Endodermal cell (in vitro differentiated cells): Measurements from ENCODE around the gene KIT. TPM values are rescaled to one million over a fixed set of nuclear protein-coding genes. Genes with fewer than 3 reads are reported as not detected.

ENCODE experiments used
- DNase-seq: peaks from one replicate; pipeline ENCODE4 v3.0.0-alpha.2; 2017
- H3K27ac ChIP-seq: 2 replicates; pipeline ENCODE4 v1.5.1; 2013; ENCODE audit warnings: mild to moderate bottlenecking, low read depth, low read length, moderate library complexity
- H3K27me3 ChIP-seq: 2 replicates; pipeline ENCODE4 v1.6.1; 2013; ENCODE audit warnings: mild to moderate bottlenecking, low read length, moderate library complexity; ENCODE audit not compliant: insufficient read depth, control insufficient read depth, poor library complexity, severe bottlenecking
- H3K36me3 ChIP-seq: 2 replicates; pipeline ENCODE4 v1.7.0; 2013; ENCODE audit warnings: mild to moderate bottlenecking, low read length, moderate library complexity; ENCODE audit not compliant: control insufficient read depth, insufficient read depth
- H3K4me1 ChIP-seq: one replicate; pipeline ENCODE4 v1.7.0; 2013; ENCODE audit warnings: low read length; ENCODE audit not compliant: control insufficient read depth, insufficient read depth
- H3K4me3 ChIP-seq: 2 replicates; pipeline ENCODE4 v1.5.1; 2013; ENCODE audit warnings: mild to moderate bottlenecking, low read length, moderate library complexity
- H3K9ac ChIP-seq: 2 replicates; pipeline ENCODE4 v1.6.1; 2013; ENCODE audit warnings: mild to moderate bottlenecking, low read length, moderate library complexity; ENCODE audit not compliant: poor library complexity, severe bottlenecking; ENCODE audit errors: extremely low read depth
- H3K9me3 ChIP-seq: 2 replicates; pipeline ENCODE4 v1.6.1; 2013; ENCODE audit warnings: mild to moderate bottlenecking, low read length, moderate library complexity; ENCODE audit not compliant: control insufficient read depth
- H3K27ac Mint-ChIP-seq: 2 replicates; pipeline ENCODE4 v1.8.0; 2020; ENCODE audit warnings: mixed read lengths
- H3K27me3 Mint-ChIP-seq: 2 replicates; pipeline ENCODE4 v1.8.0; 2021; ENCODE audit warnings: mild to moderate bottlenecking, mixed read lengths; ENCODE audit not compliant: insufficient read depth
- H3K36me3 Mint-ChIP-seq: 2 replicates; pipeline ENCODE4 v1.8.0; 2020; ENCODE audit warnings: low read depth, mixed read lengths
- H3K4me1 Mint-ChIP-seq: 2 replicates; pipeline ENCODE4 v1.8.0; 2020; ENCODE audit warnings: mixed read lengths
- H3K4me3 Mint-ChIP-seq: 2 replicates; pipeline ENCODE4 v1.8.0; 2020; ENCODE audit warnings: mild to moderate bottlenecking, moderate library complexity, mixed read lengths
- H3K9me3 Mint-ChIP-seq: 2 replicates; pipeline ENCODE4 v1.8.0; 2020; ENCODE audit warnings: mild to moderate bottlenecking, mixed read lengths
- CTCF ChIP-seq: fragments of 200-600 bp; sonication (generic); conservative IDR thresholded peaks from 2 replicates; pipeline ENCODE4 v1.5.0; 2021; ENCODE audit warnings: antibody characterized with exemption, mild to moderate bottlenecking
- WGBS, 2 experiments: methylation state at CpG; one replicate each; pipeline versions ENCODE4 v1.1.5 to v1.1.7; 2013; ENCODE audit warnings: missing lambda C conversion rate in 2 of 2, mixed read lengths in 1 of 2; ENCODE audit not compliant: insufficient coverage in 1 of 2, insufficient read length in 1 of 2; 5-methylcytosine and 5-hydroxymethylcytosine counted together
- total RNA-seq, 2 donors: library from RNA; stranded (reverse); fragmentation: NEBNext Ultra II Directional in 1 of 2; extraction: Animal tissue kit (Norgen Biotek cat#: 25700) in 1 of 2; gene quantifications; 2 replicates in 1 of 2; 3 replicates in 1 of 2; pipeline ENCODE4 v1.2.1, GENCODE V29; 2021

The KIT gene
- total RNA-seq, 2 donors from 2014 or later, result 135 to 167 TPM

- peaks cover 8% of the 10 kb centered on the region for H3K36me3 Mint-ChIP-seq
- no peak for TF ChIP-seq CTCF
- peaks cover 2% of the 10 kb centered on the region for H3K27me3 Mint-ChIP-seq
- no peak overlapping the region for H3K27ac Mint-ChIP-seq
- WGBS, 2 experiments, result 91 to 100% methylated on average over 1 to 2 of the region's 2 CpGs
- Histone ChIP-seq H3K36me3 (no peaks in the 10 kb centered on the region), H3K4me3 (no peak overlapping the region), H3K9ac (no peak overlapping the region), H3K9me3 (peaks cover 12% of the 10 kb centered on the region), H3K27me3 (no peaks in the 10 kb centered on the region), H3K27ac (no peak overlapping the region), H3K4me1 (no peaks in the 10 kb centered on the region)
- H3K9me3 Mint-ChIP-seq, result peaks cover 19% of the 10 kb centered on the region
- no peak overlapping the region for H3K4me3 Mint-ChIP-seq
- peaks cover 5% of the 10 kb centered on the region for H3K4me1 Mint-ChIP-seq
- DNase-seq, result no peak
These were observed 96.6 kb downstream of the KIT start for GRCh38 chr4:54754394-54754793.

- WGBS, 2 experiments, result 92 to 100% methylated on average over 2 to 3 of the region's 3 CpGs
- Histone ChIP-seq H3K27me3 (no peaks in the 10 kb centered on the region), H3K36me3 (no peaks in the 10 kb centered on the region), H3K27ac (no peak overlapping the region), H3K9ac (no peak overlapping the region), H3K9me3 (peaks cover 16% of the 10 kb centered on the region), H3K4me3 (no peak overlapping the region), H3K4me1 (no peaks in the 10 kb centered on the region)
- no peak for TF ChIP-seq CTCF
- H3K27ac Mint-ChIP-seq, result no peak overlapping the region
- peaks cover 7% of the 10 kb centered on the region for H3K36me3 Mint-ChIP-seq
- peaks cover 3% of the 10 kb centered on the region for H3K27me3 Mint-ChIP-seq
- H3K4me3 Mint-ChIP-seq, result no peak overlapping the region
- DNase-seq, result no peak
- no peaks in the 10 kb centered on the region for H3K4me1 Mint-ChIP-seq
- peaks cover 36% of the 10 kb centered on the region for H3K9me3 Mint-ChIP-seq
These were observed 106.7 kb downstream of the KIT start for GRCh38 chr4:54764476-54764875.

- no peak overlapping the region for H3K4me3 ChIP-seq
- no peaks in the 10 kb centered on the region for H3K27me3 ChIP-seq
- peaks cover 2% of the 10 kb centered on the region for H3K36me3 Mint-ChIP-seq
- H3K27ac Mint-ChIP-seq, result no peak overlapping the region
- peaks cover 8% of the 10 kb centered on the region for H3K9me3 ChIP-seq
- no peak overlapping the region for H3K27ac ChIP-seq
- no peaks in the 10 kb centered on the region for H3K27me3 Mint-ChIP-seq
- no peaks in the 10 kb centered on the region for H3K4me1 Mint-ChIP-seq
- TF ChIP-seq CTCF, result no peak
- H3K4me3 Mint-ChIP-seq, result no peak overlapping the region
- no peaks in the 10 kb centered on the region for H3K36me3 ChIP-seq
- no peak overlapping the region for H3K9ac ChIP-seq
- H3K4me1 ChIP-seq, result no peaks in the 10 kb centered on the region
- H3K9me3 Mint-ChIP-seq, result peaks cover 13% of the 10 kb centered on the region
- no peak for DNase-seq
These were observed 109.6 kb downstream of the KIT start for GRCh38 chr4:54767376-54767775.
